NCI-H2196 treated with DMSO at 0.1 percent for 48 hours (cell line): ENCODE measurements around the gene MT1HL1.
"Not testable (repeated sequence)": the region's sequence is repeated elsewhere in the genome, so short reads cannot be mapped to it uniquely, and the experiment has no call there.

Experiments
- DNase-seq: peaks from one replicate; lab custom pipeline; 2025; ENCODE audit not compliant: unreplicated experiment; lab: John Stamatoyannopoulos, UW

The MT1HL1 gene

DNA sequence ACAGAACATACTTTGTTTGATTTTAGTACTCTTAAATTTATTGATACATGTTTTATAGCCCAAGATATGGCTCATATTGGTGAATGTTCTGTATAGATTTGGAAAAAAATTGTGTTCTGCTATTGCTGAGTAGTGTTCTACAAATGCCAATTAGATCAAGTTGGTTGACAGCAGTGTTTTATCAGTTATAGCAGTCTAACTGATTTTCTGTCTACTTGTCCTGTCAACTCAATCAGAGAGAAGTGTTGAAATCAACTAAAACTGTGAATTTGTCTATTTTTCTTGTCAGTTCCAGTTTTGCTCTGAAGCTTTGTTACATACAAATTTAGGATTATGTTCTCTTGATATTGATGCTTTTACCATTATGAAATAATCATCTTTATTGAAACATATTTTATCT, 14.7 kb upstream of the MT1HL1 start:
- no peak for DNase-seq

DNA sequence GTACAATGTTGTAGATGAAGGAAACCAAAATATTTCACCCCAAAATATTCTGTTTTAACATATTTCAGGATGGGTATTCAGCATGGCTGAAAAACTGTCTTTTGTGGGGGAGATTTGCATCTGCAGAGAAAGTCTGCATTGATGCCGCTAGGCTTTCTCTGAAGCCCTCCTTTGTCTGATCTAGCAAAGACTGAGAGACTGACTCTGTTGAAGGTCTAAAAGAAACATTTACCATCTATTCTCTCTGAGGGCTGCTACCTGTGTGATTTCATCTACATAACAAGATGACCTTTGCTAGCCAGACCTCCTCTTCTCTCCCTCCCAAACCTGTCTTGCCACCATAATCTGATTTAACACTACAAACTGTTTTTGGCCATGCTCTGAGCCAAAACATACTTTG, 12.4 kb upstream of the MT1HL1 start:
- no peak for DNase-seq

DNA sequence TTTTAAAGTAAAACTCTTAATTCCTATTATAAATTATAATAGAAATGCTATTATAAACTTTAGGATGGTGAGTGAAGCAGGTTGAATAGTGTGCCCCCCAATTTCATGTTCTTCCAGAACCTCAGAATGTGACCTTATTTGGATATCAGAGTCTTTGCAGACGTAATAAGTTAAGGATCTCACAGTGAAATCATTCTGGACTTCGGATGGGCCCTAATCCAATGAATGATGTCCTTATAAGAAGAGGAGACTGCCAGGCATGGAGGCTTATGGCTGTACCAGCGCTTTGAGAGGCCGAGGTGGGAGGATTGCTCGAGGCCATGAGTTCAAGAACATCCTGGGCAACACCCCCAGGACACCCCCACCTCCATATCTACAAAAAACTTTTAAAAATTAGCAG, 9.4 kb upstream of the MT1HL1 start:
- no peak for DNase-seq

DNA sequence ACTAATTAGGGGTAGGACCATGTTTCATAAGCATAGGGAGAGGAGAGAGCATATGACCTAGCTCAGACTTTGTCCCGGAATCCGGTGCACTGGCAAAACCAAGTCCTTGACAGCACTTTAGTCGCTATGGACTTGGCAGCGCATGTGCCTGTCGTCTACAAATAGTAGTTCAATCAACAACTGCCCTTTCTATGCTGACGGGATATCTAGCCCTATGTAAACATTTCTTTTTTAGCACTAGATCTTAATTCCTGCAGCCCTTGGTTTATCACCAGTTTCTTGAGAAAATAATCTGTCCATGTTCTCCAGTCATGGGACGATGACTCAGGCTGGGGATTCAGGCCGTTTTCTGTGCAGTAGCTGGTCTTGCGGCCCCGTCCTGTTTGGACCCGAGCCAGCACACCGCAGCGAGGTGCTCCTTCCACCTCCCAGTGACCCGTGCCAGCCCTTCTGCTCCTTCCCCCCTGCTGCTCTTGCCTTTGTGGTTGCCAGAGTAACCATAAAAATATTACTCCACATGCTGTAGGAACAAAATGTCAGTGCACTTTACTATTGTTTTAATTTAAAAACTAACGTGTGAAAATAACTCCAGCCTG, 8.6 kb upstream of the MT1HL1 start:
- DNase-seq: no peak

DNA sequence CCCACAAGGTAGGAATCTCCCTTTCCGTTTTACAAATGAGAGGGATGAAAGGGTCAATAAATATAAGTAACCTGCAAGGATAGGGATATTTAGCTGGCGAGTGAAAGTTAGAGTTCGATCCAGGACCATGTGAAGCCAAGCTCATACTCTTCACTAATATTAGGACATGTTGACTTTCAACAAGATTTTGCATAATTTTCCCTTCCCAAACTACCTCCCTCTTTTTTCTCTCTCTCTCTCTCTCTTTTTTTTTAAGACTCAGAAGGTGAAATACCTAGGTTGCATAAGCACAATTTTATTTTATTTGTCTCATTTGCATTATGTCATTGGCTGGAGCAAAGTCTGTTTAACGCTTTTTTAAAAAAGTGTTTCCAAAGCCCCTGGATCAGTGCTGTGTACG, 8.1 kb upstream of the MT1HL1 start:
- no peak for DNase-seq

DNA sequence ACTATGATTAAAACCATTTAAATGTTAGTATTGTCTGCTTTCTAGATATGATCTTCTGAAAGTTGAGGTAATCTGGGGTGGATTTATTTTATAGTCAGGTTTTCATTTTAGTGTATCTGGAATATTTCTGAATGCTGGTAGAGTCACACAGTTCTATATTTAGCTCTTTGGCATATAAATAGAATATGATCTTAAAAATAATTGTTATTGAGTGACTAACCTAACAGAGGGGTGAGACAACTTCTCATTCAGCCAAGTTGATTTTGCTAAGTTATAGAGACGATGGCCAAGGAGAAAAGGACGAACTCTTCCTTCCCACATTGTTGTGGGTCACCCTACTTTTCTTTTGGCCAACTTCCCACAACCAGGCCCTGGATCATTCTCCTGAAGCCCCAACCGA, 7.2 kb upstream of the MT1HL1 start:
- no peak for DNase-seq

DNA sequence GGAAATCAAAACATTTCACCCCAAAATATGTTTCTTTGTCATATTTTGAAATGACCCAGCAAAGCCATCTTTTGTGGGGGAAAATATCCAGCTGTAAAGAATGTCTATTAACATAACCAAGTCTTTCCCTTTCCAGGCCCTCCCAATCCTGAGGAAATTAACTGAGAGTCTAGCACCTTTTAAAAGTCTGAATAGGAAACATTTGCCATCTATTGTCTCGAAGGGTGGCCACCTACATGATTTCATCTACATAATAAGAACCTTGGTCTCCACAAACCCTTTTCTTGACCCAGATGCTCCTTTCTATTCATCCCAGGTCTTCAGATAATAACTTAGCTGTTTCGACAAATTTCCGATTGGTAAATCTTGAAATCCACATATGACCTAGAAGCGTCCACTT, 5.4 kb upstream of the MT1HL1 start:
- no peak for DNase-seq

DNA sequence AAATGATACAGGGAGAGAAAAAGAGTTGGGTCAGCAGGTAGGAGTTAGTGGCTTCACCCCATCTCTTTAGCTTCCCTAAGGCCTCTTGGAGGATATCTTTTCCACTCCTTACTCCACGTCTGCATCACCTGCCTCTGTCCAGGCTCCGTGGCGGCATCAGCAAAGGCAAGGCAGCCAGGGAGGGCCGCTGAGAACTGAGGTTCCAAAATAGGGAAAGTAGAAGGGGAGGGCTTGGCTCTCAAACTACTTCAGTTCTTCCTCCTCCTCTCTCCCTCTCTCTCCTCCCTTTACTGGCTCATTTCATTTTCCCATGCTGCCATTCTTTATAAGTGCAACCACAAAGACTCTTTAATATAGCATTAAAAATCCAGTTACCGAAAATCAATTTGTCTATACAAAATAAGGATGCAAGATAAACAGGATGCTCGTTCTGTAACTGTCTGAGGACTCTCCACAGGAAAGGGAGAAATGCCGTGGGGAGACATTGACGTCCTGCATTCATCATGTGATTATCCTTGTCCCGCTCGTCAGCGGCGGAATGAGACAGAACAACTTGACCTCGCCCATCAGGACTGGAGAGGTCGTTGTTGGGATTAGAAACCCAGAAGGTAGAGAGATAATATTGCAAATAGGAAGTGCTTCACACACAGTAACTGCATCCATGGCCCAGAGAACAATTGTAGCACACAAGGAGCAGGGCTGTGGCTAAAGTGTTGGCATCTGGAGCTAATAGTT, 3.1 kb upstream of the MT1HL1 start:
- no peak for DNase-seq

DNA sequence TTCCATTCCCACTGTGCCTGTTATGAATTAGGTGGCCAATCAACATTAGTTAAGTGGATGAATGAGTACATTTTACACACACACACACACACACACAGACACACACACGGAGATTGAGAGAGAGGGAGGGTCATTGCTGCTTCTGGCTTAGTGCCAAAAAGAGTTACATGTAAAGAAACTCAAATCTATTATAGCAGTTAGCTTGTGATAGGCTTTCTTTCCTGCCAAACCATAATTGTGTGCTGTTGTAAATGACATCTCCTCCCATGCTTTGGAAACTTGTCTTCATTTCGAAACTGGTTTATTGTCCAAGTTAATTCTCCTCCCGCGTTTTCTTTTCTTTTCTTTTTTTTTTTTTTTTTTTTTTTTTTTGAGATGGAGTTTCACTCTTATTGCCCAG, 1.4 kb upstream of the MT1HL1 start:
- no peak for DNase-seq

DNA sequence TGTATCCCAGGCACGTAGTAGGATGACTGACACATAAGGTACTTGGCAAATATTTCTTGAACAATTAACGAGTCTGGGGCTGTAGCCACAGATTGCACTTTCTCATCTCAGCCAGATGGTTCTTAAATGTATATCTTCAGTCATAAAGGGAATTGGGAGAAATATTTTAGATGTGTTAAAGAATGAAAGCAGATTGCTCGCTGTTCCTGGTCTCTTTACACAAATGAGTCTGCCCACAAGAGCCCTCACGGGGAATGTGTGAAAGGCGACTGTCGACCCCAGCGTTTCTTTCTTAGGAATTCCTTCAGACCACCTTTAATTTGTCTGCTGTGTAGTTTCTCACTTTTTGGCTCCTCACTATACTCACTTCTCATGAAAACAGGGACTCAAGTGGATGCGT, 725 bp downstream of the MT1HL1 start:
- no peak for DNase-seq

DNA sequence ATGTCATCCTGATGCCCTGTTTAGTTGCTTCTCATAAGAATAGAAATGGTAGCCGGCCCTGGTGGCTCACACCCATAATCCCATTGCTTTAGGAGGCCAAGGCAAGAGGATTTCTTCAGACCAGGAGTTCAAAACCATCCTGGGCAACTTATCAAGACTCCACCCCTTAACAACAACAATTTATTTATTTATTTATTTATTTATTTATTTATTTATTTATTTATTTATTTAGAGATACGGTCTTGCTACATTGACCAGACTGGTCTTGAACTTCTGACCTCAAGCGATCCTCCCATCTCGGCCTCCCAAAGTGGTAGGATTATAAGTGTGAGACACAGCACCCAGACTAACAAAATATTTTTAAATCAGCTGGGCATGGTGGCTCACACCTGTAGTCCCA, 4.0 kb downstream of the MT1HL1 start:
- DNase-seq: no peak

DNA sequence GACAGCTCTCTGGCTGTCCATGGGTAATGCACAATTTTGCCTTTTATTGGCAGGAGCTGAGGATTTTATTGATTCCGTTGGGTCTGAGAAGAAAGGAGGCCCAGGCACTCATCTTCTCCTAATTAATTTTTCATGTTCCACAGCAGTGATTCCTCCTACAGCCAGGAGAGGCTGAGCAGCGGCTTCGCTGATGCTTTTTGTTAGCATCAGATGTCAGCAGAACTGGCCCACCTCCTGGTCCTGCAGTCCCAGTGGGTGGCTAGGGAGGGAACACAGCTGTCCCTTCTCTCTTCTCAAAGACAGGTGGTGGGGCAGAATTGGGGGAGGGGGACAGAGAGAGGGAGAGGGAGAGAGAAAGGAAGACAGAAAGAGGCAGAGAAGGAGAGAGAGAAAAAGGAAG, 5.7 kb downstream of the MT1HL1 start:
- no peak for DNase-seq

DNA sequence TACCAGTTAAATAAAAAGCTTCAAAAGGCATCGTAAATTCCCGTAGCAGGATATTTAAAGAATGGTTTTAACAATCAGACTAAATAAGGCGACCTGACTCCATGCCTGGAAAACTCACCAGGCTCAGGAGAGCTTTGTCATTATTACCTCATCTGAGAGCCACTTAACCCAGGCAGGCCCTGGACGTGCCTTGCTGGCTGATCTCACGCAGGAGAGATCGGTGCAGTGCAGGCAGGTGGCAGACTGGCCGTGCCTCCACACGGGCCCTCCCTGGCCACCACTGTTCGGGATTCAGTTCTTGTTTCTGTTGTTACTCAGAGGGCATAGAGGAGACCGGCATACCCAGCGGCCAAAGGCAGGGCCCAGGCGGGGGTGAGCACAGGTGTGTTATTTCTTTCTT, 6.4 kb downstream of the MT1HL1 start:
- DNase-seq: no peak

DNA sequence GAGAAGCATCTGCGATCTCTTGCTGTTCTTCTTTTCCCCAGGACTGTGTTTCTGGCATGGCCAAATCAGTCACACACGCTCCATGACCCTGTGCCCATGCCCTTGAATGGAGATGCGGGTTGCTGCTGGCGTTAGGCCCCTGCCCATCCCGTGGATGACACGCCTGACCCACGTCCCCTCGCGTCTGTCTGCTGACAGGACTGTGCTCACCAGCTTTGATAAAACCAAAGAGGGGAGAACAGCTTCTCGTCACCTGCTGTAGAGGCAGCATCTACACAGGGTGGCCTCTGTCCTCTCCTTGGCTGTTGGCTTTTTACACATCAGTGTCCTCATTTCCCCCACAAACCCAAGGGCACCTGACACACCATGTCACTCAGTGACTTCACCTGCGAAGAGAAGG, 6.9 kb downstream of the MT1HL1 start:
- DNase-seq: no peak

DNA sequence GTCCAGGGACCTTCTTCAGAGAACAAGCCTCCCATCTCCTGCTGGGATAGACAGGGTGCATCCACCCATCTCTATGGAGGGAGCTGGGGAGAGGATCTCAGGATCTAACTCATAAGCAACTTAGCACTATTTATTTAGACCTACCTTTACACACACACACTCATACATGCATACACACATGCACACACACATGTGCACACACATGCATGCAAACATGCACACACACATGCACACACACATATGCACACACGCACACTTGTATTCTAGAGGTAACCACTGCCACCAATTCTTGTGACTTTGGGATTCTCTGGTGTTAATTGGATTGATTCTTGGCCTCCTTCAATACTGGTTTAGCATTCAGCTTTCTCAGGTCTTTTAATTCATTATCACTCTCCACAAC, 9.8 kb downstream of the MT1HL1 start:
- no peak for DNase-seq

DNA sequence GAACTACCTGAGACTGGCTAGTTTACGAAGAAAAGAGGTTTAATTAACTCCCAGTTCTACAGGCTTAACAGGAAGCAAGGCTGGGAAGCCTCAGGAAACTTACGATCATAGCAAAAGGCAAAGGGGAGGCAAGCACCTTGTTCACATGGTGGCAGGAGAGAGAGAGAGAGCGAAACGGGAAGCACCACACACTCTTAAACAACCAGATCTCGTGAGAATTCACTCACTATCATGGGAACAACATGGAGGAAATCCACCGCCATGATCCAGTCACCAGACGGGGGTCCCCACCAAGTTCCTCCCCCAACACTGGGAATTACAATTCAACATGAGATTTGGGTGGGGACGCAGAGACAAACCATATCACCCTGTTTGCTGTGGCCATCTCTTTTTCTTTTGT, 11.8 kb downstream of the MT1HL1 start:
- DNase-seq: no peak

DNA sequence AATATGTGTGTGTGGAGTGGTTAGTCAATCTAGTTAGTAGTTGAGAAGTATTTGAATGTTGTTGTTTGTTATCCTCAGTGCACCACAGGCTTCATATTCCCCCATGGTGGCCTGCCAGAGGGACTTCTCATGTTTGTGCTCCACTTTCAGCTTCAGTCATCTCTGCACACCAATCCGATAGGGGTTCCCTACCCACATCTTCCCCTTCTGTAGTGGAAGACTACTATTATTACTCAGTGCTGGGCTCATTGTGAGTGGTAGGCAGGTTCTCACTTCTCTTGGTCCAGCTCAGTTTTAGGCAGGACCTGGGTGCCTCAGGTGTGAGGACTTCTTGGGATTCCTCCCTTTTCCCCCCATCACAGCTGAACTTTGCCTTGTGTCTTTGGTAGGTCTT, 14.2 kb downstream of the MT1HL1 start:
- no peak for DNase-seq

DNA sequence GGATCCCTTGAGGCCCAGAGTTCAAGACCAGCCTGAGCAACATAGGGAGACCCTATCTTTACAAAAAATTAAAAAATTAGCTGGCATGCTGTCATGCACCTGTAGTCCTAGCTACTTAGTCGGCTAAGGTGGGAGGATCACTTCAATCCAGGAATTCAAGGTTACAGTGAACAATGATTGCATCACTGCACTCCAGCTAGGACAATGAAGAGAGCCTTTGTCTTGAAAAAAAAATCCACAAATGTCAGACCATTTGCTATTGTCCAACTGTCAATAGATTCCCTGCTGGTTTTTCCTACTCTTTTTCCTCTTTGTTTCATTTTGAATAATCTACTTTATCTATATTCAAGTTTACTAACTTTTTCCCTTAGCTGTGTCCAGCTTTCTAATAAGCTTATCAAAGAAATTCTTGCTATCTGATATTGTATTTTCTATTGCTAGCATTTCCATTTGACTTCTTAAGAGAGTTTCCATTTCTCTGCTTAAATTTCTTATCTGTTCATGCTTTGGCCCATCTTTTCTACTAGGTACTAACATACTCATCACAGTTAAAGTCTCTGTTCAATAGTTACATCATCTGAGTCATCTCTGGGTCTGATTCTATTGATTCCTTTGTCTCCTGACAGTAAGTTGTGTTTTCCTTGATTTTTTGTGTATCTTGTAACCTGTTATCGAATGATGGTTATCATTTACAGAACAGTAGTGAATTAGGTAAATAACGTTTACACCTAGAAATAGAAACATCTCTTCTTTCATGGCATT, 14.8 kb downstream of the MT1HL1 start:
- DNase-seq: no peak

DNA sequence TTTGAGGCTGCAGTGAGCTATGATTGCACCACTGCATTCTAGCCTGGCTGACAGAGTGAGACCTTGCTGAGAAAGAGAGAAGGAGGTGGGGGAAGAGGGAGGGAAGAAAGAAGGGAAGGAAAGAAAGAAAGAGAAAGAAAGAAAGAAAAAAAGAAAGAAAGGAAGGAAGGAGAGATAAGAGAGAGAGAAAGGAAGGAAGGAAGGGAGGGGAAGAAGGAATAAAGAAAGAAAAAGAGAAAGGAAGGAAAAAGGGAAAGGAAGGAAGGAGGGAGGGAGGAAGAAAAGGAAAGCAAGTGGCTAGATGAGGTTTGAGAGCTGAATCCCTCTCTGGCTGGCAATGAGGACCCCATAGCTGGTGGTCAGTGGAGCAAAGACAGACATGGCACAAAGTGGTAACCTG, 20.4 kb downstream of the MT1HL1 start:
- DNase-seq: no peak

DNA sequence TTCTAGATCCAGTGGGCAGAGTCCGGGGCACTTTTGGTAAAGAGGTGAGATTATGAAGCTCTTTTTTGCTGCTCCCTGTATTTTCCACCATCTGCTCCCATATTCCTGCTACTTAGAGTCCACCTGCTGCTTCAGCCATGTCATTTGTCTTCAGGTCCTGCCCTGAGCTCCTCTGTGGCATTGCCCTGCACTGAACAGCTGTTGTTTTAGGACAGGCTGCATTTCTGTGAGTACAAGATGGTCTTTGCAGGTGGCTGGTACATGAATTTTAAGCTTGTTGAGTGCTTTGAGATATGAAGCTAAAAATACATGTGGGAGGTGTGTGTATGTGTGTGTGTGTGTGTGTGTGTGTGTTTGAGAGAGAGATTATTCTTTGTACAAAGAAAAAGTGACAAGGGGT, 21.9 kb downstream of the MT1HL1 start:
- no peak for DNase-seq

DNA sequence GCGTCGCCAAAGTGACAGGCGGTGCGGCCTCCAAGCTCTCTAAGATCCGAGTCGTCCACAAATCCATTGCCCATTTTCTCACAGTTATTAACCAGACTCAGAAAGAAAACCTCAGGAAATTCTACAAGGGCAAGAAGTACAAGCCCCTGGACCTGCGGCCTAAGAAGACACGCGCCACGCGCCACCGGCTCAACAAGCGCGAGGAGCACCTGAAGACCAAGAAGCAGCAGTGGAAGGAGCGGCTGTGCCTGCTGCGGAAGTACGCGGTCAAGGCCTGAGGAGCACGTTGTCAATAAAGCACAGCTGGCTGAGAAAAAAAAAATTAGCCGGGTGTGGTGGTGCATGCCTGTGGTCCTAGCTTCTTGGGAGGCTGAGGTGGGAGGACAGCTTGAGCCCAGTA, 22.8 kb downstream of the MT1HL1 start:
- not testable (repeated sequence) for DNase-seq

DNA sequence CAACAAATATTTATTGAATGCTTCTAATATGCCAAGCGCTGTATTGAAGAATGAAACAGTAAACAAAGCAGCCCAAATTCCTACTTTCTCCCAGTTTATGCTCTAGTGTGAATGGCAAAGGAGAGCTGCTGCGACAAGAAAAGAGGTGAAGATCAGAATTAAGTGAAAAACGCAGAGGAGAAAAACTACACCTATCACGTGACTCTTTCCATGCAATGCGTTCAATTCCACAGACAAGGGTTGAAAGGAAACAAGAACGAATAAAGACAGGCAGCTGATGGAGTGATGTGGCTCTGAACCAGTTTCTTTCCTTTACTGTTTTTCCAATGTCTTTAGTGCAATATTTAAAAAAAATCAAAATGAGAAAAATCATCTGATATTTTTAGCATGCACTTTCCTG, 23.6 kb downstream of the MT1HL1 start:
- no peak for DNase-seq
